Thyroid gland (tissue), 4 donors: ENCODE data around the gene PLCB1. TPM values are rescaled to one million over a fixed set of nuclear protein-coding genes. Genes with fewer than 3 reads are reported as not detected.

ENCODE experiments used
- DNase-seq, 2 donors: peaks; one replicate each; pipeline ENCODE4 v3.0.0-alpha.2; 2019
- H3K27ac ChIP-seq, 3 donors: fragments of 200-600 bp; sonication (generic); 1 replicate in 2 of 3; 2 replicates in 1 of 3; pipeline ENCODE4 v1.5.1; 2016 to 2019; ENCODE audit warnings: mild to moderate bottlenecking in 1 of 3, moderate library complexity in 1 of 3
- H3K27me3 ChIP-seq: fragments of 200-600 bp; sonication (generic); one replicate; pipeline ENCODE4 v1.5.1; 2019
- H3K36me3 ChIP-seq, 2 donors: fragments of 200-600 bp; sonication (generic); one replicate each; pipeline ENCODE4 v1.5.1; 2016 to 2019
- H3K4me1 ChIP-seq, 2 donors: fragments of 200-600 bp; sonication (generic); one replicate each; pipeline ENCODE4 v1.5.1; 2017 to 2019
- H3K4me3 ChIP-seq, 3 donors: fragments of 200-600 bp; sonication (generic); replicated peaks in 1 of 3; 1 replicate in 2 of 3; 2 replicates in 1 of 3; pipeline ENCODE4 v1.5.1; 2016; ENCODE audit warnings: mild to moderate bottlenecking in 1 of 3
- H3K9me3 ChIP-seq: fragments of 200-600 bp; sonication (generic); one replicate; pipeline ENCODE4 v1.5.1; 2017
- CTCF ChIP-seq, 6 experiments: fragments of 200-600 bp in 3 of 6; fragments of 450-650 bp in 3 of 6; sonication (generic) in 3 of 6; IDR thresholded peaks; one replicate each; pipeline ENCODE4 v1.5.1; 2016 to 2019; ENCODE audit warnings: antibody characterized with exemption in 6 of 6, mild to moderate bottlenecking in 2 of 6, inconsistent platforms in 1 of 6, moderate library complexity in 1 of 6
- POLR2A ChIP-seq, 2 donors: fragments of 450-650 bp; IDR thresholded peaks; one replicate each; pipeline ENCODE4 v1.6.1; 2017; ENCODE audit warnings: antibody characterized with exemption in 2 of 2, mild to moderate bottlenecking in 2 of 2, moderate library complexity in 1 of 2
- WGBS, 2 donors: methylation state at CpG; one replicate each; pipeline ENCODE4 v1.1.5; 2017; 5-methylcytosine and 5-hydroxymethylcytosine counted together
- intact Hi-C: fragments of 100-400 bp; cut with DNase I; formaldehyde crosslinking; loops from one replicate; pipeline ENCODE4 v1.15.1; 2023
- total RNA-seq, 4 donors: library from RNA; depleted of rRNA; stranded (reverse); fragments of >200 nt; gene quantifications; one replicate each; pipeline ENCODE4 v1.2.3, GENCODE V29; 2016

PLCB1 gene
- total RNA-seq, 4 donors from 2014 or later: 7.3 to 14.1 (median 11.0) TPM

GRCh38 chr20:8116067-8116811 is 15.8 kb upstream of the PLCB1 start:
- intact Hi-C loops: no loop called here
- no peaks in the 10 kb centered on the region for H3K36me3 ChIP-seq
- H3K27ac ChIP-seq: no peak overlapping the region
- H3K9me3 ChIP-seq: no peaks in the 10 kb centered on the region
- H3K4me1 ChIP-seq: no peaks in the 10 kb centered on the region
- no peaks in the 10 kb centered on the region for H3K27me3 ChIP-seq
- WGBS, 2 donors: 62 to 73% methylated on average over 5 of the region's 5 CpGs
- TF ChIP-seq CTCF (IDR thresholded peaks at IDR 0.05) (no peak), POLR2A (IDR thresholded peaks at IDR 0.05) (no peak)
- H3K4me3 ChIP-seq: no peak overlapping the region
- no peak for DNase-seq

GRCh38 chr20:8117636-8118035 is 14.4 kb upstream of the PLCB1 start:
- no peaks in the 10 kb centered on the region for H3K4me1 ChIP-seq
- H3K4me3 ChIP-seq: no peak overlapping the region
- WGBS, 2 donors: 81 to 90% methylated on average over 3 of the region's 3 CpGs
- DNase-seq: no peak
- H3K36me3 ChIP-seq: no peaks in the 10 kb centered on the region
- H3K27me3 ChIP-seq: no peaks in the 10 kb centered on the region
- no peaks in the 10 kb centered on the region for H3K9me3 ChIP-seq
- intact Hi-C loops: no loop called here
- no peak overlapping the region for H3K27ac ChIP-seq
- TF ChIP-seq CTCF (IDR thresholded peaks at IDR 0.05): no peak
- TF ChIP-seq POLR2A (IDR thresholded peaks at IDR 0.05): no peak

- WGBS, 2 donors: 80 to 86% methylated on average over 1 of the region's 1 CpG
- Histone ChIP-seq H3K27ac (no peak overlapping the region), H3K27me3 (no peaks in the 10 kb centered on the region), H3K36me3 (no peaks in the 10 kb centered on the region), H3K4me1 (no peaks in the 10 kb centered on the region), H3K4me3 (no peak overlapping the region), H3K9me3 (no peaks in the 10 kb centered on the region)
- no peak for DNase-seq
- intact Hi-C loops: no loop called here
- no peak for TF ChIP-seq CTCF (IDR thresholded peaks at IDR 0.05)
- no peak for TF ChIP-seq POLR2A (IDR thresholded peaks at IDR 0.05)
Observed at GRCh38 chr20:8118039-8118438, 14.0 kb upstream of the PLCB1 start.

GRCh38 chr20:8118760-8119159 is 13.3 kb upstream of the PLCB1 start:
- Histone ChIP-seq H3K9me3 (no peaks in the 10 kb centered on the region), H3K4me1 (no peaks in the 10 kb centered on the region), H3K27ac (no peak overlapping the region), H3K27me3 (no peaks in the 10 kb centered on the region), H3K4me3 (no peak overlapping the region), H3K36me3 (no peaks in the 10 kb centered on the region)
- TF ChIP-seq CTCF (IDR thresholded peaks at IDR 0.05) (no peak), POLR2A (IDR thresholded peaks at IDR 0.05) (no peak)
- intact Hi-C loops: no loop called here
- WGBS, 2 donors: 79 to 85% methylated on average over 1 of the region's 1 CpG
- DNase-seq: no peak

- Histone ChIP-seq H3K4me3 (no peak overlapping the region), H3K4me1 (no peaks in the 10 kb centered on the region), H3K27me3 (no peaks in the 10 kb centered on the region), H3K9me3 (no peaks in the 10 kb centered on the region), H3K36me3 (no peaks in the 10 kb centered on the region), H3K27ac (no peak overlapping the region)
- DNase-seq: no peak
- 95 to 99% methylated on average over 1 of the region's 1 CpG for WGBS, 2 donors
- no peak for TF ChIP-seq POLR2A (IDR thresholded peaks at IDR 0.05)
- TF ChIP-seq CTCF (IDR thresholded peaks at IDR 0.05): no peak
- intact Hi-C loops: no loop called here
Observed at GRCh38 chr20:8121666-8122065, 10.4 kb upstream of the PLCB1 start.
